SH-SY5Y (cell line): ENCODE data around the gene P4HB.

Source experiments
- GATA2 ChIP-seq: IDR thresholded peaks from 2 replicates; pipeline ENCODE4 v1.6.1; 2011; ENCODE audit warnings: mild to moderate bottlenecking, low read depth, low read length
- GATA3 ChIP-seq: IDR thresholded peaks from 2 replicates; pipeline ENCODE4 v1.6.1; 2011; ENCODE audit warnings: low read depth, mild to moderate bottlenecking, low read length, moderate library complexity

- TF ChIP-seq GATA3 (no peak), GATA2 (no peak)
Observed at GRCh38 chr17:81829858-81830257, 30.5 kb downstream of the P4HB start.
